Astrocyte of the spinal cord (primary cell): ENCODE results near the gene SESN1.

Experiments used
- DNase-seq: peaks from one replicate; pipeline ENCODE4 v3.0.0; 2011; ENCODE audit warnings: low read depth, low spot score
- H3K4me3 ChIP-seq: 2 replicates; pipeline ENCODE4 v1.5.1; 2011; ENCODE audit warnings: low read depth, mild to moderate bottlenecking, low read length, moderate library complexity
- CTCF ChIP-seq: IDR thresholded peaks from 2 replicates; pipeline ENCODE4 v1.5.1; 2012; ENCODE audit warnings: low read depth, mild to moderate bottlenecking, low read length, inconsistent platforms
- in situ Hi-C: cut with HindIII; loops from 2 replicates; pipeline ENCODE4 v1.10.0; 2017; ENCODE audit warnings: low sequenced_read_pairs

SESN1 gene

GRCh38 chr6:108937170-108937569 is 157.5 kb downstream of the SESN1 start:
- no peak overlapping the region for H3K4me3 ChIP-seq
- TF ChIP-seq CTCF, result no peak
- in situ Hi-C loops, result no loop called here
- DNase-seq, result no peak
